HG03045 (cell line): ENCODE data around the gene KIF26B.

ENCODE experiments used
- ATAC-seq: cut with Tn5 transposase; IDR thresholded peaks from one replicate; pipeline ENCODE4 v1.9.1; 2021; ENCODE audit warnings: mild to moderate bottlenecking, moderate library complexity; ENCODE audit not compliant: unreplicated experiment

KIF26B gene

DNA sequence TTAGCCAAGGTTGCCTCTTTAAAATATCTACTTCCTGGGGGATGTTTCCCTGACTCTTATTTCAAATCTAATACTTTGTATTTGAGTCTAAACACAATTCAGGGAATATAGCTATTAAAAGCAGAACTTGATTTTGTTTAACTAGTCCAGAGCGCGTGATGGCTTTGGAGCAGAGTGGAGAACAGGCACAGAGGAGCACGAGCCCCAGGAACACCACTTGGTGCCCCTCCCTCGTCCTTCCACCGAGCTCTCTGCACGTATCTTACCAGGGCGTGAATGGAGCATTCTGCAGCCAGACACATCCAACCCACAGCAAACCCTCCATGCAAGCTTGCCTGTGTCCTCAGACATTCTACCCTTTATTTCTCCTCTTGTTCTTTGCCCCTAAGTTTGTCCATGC, 14.1 kb downstream of the KIF26B start:
- ATAC-seq, result no peak

DNA sequence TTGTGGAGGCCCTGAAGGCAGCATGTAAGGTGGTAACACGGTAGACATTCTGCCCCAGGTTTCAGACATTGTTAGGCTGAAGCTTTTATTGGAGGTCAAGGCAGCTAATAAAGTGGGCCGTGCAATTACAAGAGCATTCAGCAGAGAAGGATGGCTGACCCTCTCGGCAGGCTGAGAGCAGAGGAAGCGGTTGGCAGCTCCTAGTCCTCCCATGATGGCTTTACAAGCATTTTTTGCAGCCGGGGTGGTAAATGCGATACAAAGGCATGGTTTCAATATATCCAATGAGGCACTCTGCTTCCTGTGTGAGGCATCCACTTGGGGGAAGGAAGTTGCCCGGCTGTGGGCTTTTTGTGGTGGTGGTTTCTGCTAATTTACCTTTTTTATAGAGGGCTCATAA, 14.6 kb downstream of the KIF26B start:
- no peak for ATAC-seq

DNA sequence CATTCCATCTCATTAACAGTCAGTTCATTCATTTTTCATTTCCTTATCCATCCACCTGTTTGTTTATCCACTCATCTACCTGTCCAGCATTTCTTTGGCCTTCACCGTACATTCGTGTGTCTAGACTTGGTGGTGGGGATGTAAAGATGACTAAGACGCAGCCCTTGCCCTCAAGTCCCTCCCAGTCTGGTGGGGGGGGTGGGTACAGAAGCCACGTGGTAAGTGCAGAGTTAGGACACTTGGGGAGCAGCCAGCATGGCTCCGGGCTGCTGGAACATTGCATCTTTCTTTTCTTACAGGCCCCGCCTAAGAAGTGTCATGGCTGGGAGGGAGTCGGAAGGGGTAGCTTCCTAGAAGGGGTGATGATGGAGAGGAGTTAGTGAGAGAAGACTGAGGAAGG, 17.2 kb downstream of the KIF26B start:
- ATAC-seq, result no peak

DNA sequence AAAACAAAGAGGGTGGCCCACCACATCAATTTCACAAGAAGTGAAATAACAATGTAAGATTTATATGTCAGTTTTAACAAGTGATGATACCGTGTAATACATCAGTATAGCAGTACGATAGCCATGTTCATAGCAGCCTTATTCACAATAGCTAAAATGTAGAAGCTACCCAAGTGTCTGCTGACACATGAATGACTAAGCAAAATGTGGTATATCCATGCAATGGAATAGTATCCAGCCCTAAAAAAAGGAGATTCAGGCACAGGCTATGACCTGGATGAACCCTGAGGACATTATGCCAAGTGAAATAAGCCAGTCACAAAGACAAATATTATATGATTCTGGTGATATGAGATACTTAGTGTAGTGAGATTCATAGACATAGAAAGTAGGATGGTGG, 18.0 kb downstream of the KIF26B start:
- ATAC-seq, result no peak

DNA sequence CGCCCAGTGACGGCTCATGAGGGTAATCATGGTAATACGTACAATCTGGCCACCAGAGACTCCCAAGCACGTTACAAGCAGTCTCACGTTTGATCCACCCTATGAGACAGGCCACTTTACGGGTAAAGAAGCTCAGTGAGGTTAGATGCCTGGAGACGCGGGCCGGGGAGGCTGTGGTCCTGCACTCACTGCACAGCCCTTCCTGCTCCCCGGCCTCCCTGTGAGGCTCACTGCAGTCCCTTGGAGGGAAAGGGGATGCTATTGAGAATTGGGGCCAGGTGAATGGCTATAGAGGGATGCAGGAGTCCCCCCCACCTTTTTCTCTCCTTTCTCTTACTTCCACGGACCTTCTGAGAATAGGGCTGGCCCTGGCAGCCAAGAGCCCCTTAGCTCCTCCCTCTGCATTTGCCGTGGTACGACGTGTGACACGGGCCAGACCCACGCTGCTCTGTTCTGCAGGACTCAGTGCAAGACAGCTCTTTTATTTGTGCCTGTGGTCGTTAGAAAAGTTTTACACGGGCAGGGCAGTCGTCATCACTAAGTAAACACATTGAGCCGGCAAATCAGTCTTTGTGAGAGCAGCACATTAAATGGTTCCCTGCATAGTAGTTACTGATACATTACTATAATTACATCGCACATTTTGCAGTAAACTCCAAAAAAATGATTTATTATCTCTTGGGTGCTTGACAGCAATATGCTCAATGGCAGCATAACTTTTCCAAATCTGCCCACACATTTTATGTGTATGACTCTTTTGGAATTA, 18.8 kb downstream of the KIF26B start:
- no peak for ATAC-seq

DNA sequence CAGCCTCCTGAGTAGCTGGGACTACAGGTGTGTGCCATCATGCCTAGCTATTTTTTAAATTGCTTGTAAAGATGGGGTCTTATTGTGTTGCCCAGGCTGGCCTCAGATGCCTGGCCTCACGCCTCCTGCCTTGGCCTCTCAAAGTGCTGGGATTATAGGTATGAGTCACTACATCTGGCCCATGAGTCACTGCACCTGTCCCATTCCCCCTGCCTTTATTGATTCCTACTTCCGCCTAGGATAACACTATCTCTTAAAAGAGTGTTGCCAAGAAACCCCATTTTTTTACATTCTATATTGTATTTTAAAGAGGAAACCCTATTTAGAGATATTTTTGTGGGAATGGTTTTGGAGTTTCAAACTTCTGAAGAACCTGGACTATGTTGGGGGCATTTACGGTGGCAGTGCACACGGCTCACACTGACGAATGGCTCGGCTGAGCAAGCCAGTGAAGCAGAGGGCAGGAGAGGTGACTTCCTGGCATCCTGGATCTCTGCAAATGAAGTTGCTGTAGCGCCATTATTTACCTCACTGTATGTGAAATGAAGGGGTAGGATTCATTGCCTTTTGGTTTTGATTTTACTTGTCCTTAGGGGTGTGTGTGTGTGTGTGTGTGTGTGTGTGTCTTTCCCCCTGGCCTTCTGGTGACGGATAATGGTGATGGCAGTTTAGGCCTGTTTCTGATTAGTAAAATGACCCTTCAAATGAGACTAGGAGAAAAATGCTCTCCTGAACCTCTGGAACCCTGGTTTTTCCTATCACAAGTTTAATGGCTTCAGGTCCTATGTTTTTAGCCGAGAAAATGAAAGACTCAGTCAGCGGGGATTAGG, 22.5 kb downstream of the KIF26B start:
- no peak for ATAC-seq

DNA sequence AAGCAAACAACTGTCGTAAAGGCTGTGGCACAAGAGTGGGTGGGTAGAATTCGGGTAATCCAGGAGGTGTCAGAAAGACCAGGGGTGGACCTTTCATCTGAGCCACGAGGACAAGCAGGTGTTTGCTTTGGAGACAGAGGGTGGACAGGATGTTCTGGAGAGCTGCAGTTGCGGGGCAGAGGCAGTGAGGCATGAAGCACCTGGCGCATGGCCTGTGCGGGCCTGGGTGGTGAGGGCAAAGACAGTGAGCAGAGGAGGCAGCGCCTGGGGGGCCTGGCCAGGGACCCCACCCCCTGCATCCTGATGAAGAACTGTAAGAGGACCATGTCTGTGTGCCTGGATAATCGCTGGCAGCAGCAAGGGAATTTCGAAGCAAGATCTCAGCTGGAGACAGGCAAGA, 24.9 kb downstream of the KIF26B start:
- no peak for ATAC-seq

DNA sequence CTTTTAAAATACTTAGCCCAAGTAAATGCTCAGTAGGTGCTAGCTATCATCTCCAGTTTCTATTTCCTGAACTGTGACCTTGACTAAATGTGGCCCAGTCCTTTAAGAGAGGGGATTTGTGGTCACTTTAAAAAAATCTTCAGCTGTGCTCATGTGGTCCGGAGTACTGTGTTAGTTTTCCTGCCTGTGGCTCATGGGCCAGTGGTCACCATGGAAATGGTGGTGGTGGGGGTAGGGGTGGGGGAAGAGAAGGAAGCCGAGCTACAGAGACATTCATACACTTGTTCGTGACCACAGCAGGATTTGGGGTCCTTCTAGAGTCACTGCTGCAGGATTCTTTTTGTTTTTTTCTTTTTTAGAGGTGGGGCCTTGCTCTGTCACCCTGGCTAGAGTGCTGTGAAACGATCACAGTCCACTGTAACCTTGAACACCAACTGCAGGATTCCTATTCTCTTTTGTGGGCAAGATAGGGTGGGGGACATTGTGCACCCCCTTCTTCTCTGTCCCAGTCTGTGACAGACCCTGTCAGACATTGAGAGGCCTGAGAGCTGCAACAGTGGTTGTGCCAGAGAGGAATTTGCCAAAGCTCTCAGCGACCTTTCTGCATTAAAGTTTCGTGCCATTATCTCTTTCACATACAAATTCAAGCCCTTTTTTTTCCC, 25.8 kb downstream of the KIF26B start:
- ATAC-seq, result no peak

DNA sequence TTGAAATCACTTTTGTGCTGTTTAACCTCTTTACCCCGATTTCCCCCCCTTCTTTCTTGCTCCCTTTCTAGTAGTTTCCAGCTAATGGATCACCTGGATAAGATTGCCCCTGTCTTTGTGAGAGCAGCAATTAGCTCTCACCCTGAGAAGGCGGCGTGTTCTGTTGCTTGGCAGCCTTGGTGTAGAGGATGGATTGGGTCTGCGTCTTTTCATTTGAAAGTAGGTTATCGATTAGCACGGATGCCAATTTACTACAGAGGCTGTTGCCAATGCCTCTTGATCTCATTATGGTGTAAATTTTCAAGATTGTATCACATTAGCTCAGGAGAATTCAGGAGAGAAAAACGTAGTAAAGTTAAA, 26.4 kb downstream of the KIF26B start:
- ATAC-seq, result no peak

DNA sequence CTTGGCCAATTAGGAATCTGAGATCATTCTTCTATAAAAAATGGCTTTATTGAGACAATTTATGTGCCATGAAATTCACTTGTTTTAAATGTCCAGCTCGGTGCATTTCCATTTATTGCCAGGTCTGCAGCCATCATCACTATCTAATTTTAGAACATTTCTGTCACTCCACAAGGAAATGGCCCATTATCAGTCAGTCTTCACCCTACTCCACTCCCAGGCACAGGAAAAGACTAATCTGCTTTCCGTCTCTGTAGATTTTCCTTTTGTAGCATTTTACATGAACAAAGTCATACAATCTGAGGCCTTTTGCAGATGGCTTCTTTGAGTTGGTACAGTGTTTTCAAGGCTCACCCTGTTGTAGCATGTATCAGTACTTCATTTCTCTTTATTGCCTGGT, 27.2 kb downstream of the KIF26B start:
- no peak for ATAC-seq

DNA sequence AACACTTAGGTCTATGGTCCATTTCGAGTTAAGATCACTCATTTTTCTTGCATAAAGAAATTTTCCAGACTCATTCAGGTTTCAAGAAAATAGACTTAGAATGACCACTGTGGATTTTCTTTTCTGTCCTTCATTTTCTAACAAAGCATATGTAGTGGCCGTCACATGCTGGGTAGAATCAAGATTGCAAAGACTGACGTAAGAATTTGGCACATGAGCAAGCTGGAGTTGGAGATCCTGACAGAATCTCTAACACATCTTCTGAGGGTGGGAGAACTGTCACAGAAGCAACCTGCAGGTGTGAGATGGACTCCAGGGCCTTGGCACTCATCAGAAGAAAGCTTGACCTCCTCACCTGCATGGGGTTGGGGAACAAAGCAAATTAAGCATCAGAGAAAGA, 28.6 kb downstream of the KIF26B start:
- ATAC-seq, result no peak

DNA sequence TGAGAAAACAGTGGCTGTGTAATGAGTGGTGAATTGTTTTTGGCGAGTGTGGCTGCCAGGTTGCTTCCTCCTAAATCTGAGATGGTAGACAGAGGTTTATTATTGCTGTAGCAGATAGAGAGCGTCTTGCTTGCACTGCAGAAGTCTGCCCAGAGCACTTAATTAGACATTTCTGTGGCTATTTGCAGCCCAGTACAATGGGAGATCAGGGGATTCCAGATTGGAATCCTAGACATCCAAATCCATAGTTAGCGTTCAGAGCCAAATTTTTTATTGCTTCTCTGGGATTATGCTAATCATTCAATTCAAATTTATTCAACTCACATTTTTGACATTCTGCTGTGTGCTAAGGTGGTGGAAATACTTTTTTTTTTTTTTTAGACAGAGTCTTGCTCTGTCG, 30.0 kb downstream of the KIF26B start:
- no peak for ATAC-seq

DNA sequence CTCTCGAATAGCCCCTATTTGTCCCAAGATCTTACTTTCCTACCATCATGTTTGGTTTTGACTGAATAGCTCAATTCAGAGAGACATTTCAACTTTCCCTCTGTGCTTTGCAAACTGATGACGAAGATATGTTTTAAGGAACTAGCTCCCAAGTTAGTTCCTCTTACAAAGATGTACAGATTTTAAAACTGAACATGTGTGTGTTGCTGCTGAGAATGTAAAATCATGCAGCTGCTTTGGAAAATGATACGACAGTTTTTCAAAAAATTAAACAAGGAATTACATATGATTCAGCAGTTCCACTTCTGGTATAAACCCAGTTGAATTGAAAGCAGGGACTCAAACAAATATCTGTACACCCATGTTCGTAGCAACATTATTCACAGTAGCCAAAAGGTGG, 33.6 kb downstream of the KIF26B start:
- no peak for ATAC-seq

DNA sequence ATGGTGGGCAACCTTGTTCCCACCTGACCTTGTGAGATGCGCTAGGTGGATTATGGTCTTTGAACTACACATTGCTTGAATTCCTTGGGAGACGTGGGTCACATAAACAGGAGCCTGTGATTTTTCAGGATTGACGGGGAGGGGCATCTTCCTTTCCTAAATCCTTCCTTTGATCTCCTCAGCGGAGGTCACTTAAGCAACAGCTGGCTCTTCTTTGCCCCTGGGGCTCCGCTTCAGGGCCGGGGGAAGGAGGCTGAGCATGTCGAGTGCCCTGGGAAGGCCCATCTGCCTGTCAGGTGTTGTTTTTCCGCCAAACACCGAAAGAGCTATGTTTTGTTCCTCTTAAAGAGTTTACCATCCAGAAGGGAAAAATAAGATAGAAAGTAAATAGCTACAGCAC, 40.6 kb downstream of the KIF26B start:
- no peak for ATAC-seq

DNA sequence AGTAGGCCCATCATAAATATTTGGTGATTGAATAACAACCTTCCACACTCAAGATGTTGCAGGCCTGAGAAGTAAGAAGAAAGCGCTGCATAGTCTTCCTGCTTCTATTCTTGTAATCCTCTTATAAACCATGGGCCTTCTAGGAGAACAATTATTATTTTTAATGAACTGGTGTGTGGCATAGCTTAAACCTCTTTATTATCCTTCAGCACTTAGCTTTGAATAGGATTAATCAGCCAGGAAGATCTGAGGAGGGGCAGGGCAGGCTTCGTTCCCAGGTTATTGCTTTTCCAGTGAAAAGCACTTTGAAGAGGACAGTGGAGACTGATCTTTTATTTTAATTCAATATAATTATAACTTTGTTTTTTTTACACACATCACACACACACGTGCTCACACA, 42.3 kb downstream of the KIF26B start:
- ATAC-seq, result no peak

DNA sequence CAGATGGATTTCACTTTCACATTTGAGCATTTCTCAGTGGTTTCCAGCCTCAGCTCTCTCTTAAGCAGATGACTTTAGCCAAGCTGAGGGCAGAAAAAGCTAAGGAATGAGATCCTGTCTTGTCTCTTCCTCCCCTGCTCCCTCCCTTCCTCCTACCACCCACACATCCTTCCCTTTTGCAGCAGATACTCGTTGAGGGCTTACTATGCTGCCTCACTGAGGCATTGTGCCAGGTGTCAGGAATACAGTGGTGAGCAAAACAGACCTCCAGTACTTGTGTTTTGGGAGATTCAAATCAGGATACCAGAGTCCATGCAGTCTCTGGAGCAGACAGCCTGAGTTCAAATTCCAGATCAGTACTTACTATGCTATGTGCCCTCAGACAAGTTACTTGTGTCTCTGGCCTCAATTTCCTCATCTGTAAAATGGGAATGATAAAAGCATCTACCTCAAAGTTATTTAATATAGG, 43.2 kb downstream of the KIF26B start:
- no peak for ATAC-seq

DNA sequence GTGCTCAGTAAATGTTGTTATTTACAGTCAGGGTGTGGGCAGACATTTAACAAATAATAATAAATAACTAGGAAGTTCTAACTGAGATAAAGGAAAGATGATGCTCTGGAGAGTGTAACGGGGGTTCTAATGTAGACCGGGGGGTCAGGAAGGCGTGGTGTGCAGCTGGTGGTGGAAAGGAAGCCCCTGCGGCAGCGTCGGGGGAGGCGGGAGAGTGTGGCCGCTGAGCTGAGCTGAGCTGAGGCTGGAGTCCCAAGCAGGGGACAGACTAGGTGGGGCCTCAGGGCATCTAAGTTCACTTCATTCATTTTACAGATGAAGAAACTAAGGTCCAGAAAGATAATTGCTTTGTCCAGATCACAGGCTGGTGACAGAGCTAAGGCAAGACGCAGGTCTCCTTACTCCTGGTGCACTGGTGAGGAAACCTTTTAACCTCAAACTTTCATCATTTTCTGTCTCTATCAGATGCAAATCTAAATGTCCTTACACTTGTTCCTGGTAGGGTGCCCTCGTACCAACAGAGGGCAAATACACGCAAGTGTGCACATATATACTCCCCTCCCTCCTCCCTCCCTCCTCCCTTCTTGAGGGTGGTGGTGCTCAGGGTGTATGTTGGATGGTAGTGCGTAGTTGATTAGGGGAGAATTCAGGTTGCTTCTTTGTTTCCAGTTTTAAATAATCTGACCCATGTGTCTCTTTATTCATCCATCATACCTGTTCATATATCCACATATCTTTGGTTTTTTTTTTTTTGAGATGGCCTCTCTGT, 44.1 kb downstream of the KIF26B start:
- no peak for ATAC-seq

DNA sequence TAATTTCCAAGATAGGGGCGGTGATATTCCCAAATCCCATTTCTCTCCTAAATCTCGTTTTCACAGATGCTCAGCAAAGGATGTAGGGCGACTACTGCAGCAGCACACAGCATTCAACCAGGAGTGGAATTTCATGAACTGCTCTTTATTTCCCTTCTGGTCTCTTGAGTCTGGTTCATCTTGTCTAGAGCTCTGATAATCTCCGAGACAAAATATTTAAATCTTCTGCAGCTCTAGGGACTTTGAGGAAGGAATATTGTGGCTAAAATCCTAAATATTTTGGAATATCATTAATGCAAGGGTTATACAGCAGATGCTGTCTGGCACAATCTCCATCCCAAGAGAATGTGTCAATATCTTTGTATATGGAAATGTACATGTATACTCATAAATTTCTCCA, 45.4 kb downstream of the KIF26B start:
- no peak for ATAC-seq

DNA sequence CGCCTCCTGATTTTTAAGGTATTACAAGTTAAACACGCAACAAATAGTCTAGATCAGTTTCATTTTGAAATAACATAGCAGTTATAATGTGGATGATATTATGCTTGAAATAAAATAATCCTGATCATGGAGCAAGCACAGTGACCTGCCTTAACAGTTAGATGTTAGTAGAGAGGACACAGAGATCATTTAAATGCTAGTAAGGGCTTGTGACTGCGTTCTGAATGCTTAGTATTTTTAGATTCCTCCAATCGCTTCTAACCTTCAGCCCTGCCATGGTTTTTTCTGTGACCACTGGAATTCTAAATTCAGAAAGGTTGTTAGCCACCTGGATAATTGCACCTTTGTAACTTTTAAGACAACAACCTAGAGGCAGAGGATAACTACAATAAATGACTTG, 46.4 kb downstream of the KIF26B start:
- no peak for ATAC-seq

DNA sequence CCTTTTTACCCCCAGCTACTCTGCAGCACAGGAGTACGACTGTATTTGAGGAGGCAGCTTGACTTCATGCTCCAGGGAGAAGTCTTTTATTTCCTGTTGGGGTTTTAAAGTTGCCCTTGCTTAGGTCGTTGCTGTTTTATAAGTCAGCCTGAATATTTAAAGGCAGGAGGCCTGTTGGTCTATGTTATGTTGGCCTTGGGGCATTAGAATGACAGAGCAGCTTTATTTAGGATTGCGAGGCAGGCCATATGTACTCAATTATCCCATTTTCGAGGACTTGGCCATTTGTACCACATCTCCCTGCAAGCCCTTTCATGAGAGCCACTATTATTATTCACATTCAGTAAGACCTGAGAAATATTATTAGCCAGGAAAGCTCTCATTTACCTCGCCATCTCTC, 47.0 kb downstream of the KIF26B start:
- no peak for ATAC-seq

DNA sequence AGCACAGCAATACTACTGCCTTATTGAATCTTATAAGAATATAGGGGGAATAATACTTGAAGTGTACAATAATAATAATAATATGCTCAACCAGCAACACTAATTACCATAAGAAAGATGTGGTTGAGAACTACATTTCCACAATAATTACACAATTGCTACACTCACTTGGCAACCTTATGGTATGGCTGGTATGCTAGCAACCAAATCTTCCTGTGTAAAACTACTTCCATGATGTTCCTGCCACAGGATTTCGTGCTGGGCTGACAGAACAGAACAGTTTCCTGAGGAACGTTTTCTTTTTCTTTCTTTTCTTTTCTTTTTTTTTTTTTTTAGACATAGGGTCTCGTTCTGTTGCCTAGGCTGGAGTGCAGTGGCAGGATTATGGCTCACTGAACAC, 50.6 kb downstream of the KIF26B start:
- ATAC-seq, result no peak
